ENCODE data around the gene PRTFDC1. TPM values are rescaled to one million over a fixed set of nuclear protein-coding genes. Genes with fewer than 3 reads are reported as not detected.

The PRTFDC1 gene
- total RNA-seq, 1 donor from 2014 or later, result 27.0 TPM

DNA sequence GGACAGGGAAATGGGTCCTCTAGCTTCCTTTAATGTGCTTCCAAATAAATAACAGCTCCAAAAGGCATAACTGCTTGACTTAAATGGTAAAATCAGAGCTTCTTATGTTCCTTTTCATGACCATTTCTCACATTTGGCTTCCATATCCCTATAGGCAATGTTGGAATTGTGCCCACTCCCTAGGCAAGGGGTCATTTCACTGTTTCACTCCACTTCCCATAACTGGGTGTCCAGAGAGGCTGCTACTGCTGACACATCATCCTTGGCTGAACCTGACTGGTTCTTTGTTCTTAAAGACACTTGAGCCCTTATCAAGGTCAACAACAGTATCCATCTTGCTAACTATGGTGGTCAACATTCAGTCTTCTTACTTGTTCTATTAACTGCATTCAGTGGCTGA is 37.1 kb downstream of the PRTFDC1 start:
- Mint-ChIP-seq H3K27me3 (ENCODE audit: low read depth) (no peaks in the 10 kb centered on the region), H3K27ac (no peak overlapping the region), H3K9me3 (peaks cover 7% of the 10 kb centered on the region), H3K4me1 (peaks cover 17% of the 10 kb centered on the region), H3K36me3 (peaks cover 9% of the 10 kb centered on the region), H3K4me3 (no peak overlapping the region)
- no peak for DNase-seq (ENCODE audit: low spot score in 2 of 2, unreplicated experiment in 2 of 2)
- TF ChIP-seq, protein P1, sequence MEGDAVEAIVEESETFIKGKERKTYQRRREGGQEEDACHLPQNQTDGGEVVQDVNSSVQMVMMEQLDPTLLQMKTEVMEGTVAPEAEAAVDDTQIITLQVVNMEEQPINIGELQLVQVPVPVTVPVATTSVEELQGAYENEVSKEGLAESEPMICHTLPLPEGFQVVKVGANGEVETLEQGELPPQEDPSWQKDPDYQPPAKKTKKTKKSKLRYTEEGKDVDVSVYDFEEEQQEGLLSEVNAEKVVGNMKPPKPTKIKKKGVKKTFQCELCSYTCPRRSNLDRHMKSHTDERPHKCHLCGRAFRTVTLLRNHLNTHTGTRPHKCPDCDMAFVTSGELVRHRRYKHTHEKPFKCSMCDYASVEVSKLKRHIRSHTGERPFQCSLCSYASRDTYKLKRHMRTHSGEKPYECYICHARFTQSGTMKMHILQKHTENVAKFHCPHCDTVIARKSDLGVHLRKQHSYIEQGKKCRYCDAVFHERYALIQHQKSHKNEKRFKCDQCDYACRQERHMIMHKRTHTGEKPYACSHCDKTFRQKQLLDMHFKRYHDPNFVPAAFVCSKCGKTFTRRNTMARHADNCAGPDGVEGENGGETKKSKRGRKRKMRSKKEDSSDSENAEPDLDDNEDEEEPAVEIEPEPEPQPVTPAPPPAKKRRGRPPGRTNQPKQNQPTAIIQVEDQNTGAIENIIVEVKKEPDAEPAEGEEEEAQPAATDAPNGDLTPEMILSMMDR (IDR thresholded peaks at IDR 0.05; ENCODE audit: unreplicated experiment), result no peak

- no peak for DNase-seq (ENCODE audit: low spot score in 2 of 2, unreplicated experiment in 2 of 2)
- Mint-ChIP-seq H3K4me1 (peaks cover 17% of the 10 kb centered on the region), H3K36me3 (peaks cover 3% of the 10 kb centered on the region), H3K4me3 (no peak overlapping the region), H3K27me3 (ENCODE audit: low read depth) (no peaks in the 10 kb centered on the region), H3K9me3 (no peaks in the 10 kb centered on the region), H3K27ac (no peak overlapping the region)
- TF ChIP-seq, protein P1 (IDR thresholded peaks at IDR 0.05; ENCODE audit: unreplicated experiment), result no peak
These were observed 38.3 kb downstream of the PRTFDC1 start for GRCh38 chr10:24914148-24914547.

DNA sequence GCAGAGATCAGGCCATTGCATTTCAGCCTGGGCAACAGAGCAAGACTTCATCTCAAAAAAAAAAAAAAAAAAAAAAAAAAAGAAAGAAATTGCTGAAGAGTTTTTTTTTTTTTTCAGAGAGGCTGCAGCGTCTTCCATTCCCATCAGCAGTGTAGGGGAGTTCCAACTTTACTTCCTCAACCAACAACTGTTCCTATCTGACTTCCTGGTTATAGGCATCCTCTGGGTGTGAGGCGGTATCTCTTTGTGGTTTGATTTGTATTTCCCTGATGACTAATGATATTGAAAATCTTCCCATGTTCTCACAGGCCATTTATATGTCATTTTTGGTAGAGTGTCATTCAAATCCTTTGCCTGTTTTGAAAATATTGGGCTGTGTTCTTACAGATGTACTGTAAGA is 40.2 kb downstream of the PRTFDC1 start:
- DNase-seq (ENCODE audit: low spot score in 2 of 2, unreplicated experiment in 2 of 2), result no peak

GRCh38 chr10:24911029-24911428 is 41.4 kb downstream of the PRTFDC1 start:
- H3K27ac Mint-ChIP-seq, result no peak overlapping the region
- H3K9me3 Mint-ChIP-seq, result peaks cover 10% of the 10 kb centered on the region
- H3K4me3 Mint-ChIP-seq, result no peak overlapping the region
- H3K36me3 Mint-ChIP-seq, result peaks cover 14% of the 10 kb centered on the region
- peaks cover 17% of the 10 kb centered on the region for H3K4me1 Mint-ChIP-seq
- no peak for DNase-seq (ENCODE audit: low spot score in 2 of 2, unreplicated experiment in 2 of 2)
- TF ChIP-seq, protein P1 (IDR thresholded peaks at IDR 0.05; ENCODE audit: unreplicated experiment), result no peak
- H3K27me3 Mint-ChIP-seq (ENCODE audit: low read depth), result no peaks in the 10 kb centered on the region

More for the DNA sequence above, 40.2 kb downstream of the PRTFDC1 start:
- H3K4me1 Mint-ChIP-seq, result peaks cover 17% of the 10 kb centered on the region
- peaks cover 4% of the 10 kb centered on the region for H3K36me3 Mint-ChIP-seq
- TF ChIP-seq, protein P1 (IDR thresholded peaks at IDR 0.05; ENCODE audit: unreplicated experiment), result no peak
- no peaks in the 10 kb centered on the region for H3K27me3 Mint-ChIP-seq (ENCODE audit: low read depth)
- no peak overlapping the region for H3K4me3 Mint-ChIP-seq
- no peaks in the 10 kb centered on the region for H3K9me3 Mint-ChIP-seq
- H3K27ac Mint-ChIP-seq, result no peak overlapping the region

- TF ChIP-seq, protein P1 (IDR thresholded peaks at IDR 0.05; ENCODE audit: unreplicated experiment), result no peak
- H3K4me3 Mint-ChIP-seq, result no peak overlapping the region
- peaks cover 18% of the 10 kb centered on the region for H3K36me3 Mint-ChIP-seq
- H3K27me3 Mint-ChIP-seq (ENCODE audit: low read depth), result no peaks in the 10 kb centered on the region
- H3K27ac Mint-ChIP-seq, result no peak overlapping the region
- peaks cover 12% of the 10 kb centered on the region for H3K9me3 Mint-ChIP-seq
- H3K4me1 Mint-ChIP-seq, result peaks cover 17% of the 10 kb centered on the region
- no peak for DNase-seq (ENCODE audit: low spot score in 2 of 2, unreplicated experiment in 2 of 2)
These were observed 41.8 kb downstream of the PRTFDC1 start for GRCh38 chr10:24910574-24910973.

All from mesothelial cell of epicardium (in vitro differentiated cells).